Stomach (tissue), 4 donors: ENCODE results near the gene ABCA1.

Source experiments
- EP300 ChIP-seq: sonication (generic); formaldehyde crosslinking; IDR thresholded peaks from one replicate; pipeline ENCODE4 v1.6.1; 2017; ENCODE audit warnings: antibody characterized with exemption
- POLR2A ChIP-seq, 4 donors: fragments of 450-650 bp; IDR thresholded peaks; one replicate each; pipeline ENCODE4 v1.6.1; 2016; ENCODE audit warnings: antibody characterized with exemption in 4 of 4, control low read depth in 2 of 4, mild to moderate bottlenecking in 1 of 4, moderate library complexity in 1 of 4
- POLR2AphosphoS5 ChIP-seq, 3 donors: sonication (generic); formaldehyde crosslinking; IDR thresholded peaks; one replicate each; pipeline ENCODE4 v1.6.1; 2016; ENCODE audit warnings: antibody characterized with exemption in 3 of 3
- TF ChIP-seq, protein P1 (sequence below), 7 experiments: fragments of 450-650 bp in 4 of 7; fragments of 200-600 bp in 3 of 7; sonication (generic) in 3 of 7; IDR thresholded peaks; one replicate each; pipeline ENCODE4 v1.5.1; 2016 to 2019; ENCODE audit warnings: antibody characterized with exemption in 7 of 7, control low read depth in 2 of 7, mild to moderate bottlenecking in 1 of 7

DNA sequence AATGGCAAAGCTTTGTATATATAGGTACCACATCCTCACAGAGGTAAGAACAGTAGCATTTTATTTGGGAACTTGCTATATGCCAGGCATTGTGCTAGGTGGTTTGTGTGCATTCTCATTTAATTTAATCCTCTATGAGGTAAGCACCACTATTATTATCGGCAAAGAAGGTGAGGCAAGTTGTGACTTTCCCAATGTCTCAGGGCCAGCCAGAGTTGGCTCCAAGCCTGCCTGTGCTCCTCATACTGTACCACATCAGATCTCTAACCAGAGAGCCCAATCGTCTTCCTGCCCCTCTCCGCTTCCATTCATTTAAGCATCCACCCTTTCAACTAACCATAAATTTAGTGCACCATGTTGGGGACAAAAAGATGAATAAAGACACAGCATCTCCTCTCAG lies 108.9 kb downstream of the ABCA1 start:
- TF ChIP-seq, protein P1, sequence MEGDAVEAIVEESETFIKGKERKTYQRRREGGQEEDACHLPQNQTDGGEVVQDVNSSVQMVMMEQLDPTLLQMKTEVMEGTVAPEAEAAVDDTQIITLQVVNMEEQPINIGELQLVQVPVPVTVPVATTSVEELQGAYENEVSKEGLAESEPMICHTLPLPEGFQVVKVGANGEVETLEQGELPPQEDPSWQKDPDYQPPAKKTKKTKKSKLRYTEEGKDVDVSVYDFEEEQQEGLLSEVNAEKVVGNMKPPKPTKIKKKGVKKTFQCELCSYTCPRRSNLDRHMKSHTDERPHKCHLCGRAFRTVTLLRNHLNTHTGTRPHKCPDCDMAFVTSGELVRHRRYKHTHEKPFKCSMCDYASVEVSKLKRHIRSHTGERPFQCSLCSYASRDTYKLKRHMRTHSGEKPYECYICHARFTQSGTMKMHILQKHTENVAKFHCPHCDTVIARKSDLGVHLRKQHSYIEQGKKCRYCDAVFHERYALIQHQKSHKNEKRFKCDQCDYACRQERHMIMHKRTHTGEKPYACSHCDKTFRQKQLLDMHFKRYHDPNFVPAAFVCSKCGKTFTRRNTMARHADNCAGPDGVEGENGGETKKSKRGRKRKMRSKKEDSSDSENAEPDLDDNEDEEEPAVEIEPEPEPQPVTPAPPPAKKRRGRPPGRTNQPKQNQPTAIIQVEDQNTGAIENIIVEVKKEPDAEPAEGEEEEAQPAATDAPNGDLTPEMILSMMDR (IDR thresholded peaks at IDR 0.05) = no peak
- TF ChIP-seq POLR2AphosphoS5 (IDR thresholded peaks at IDR 0.05) (no peak), EP300 (no peak), POLR2A (IDR thresholded peaks at IDR 0.05) (no peak)
